Thyroid gland (tissue), 4 donors: ENCODE data around the gene MEP1B. TPM values are rescaled to one million over a fixed set of nuclear protein-coding genes. Genes with fewer than 3 reads are reported as not detected.

Experiments used
- DNase-seq, 2 donors: peaks; one replicate each; pipeline ENCODE4 v3.0.0-alpha.2; 2019
- H3K27ac ChIP-seq, 3 donors: fragments of 200-600 bp; sonication (generic); 1 replicate in 2 of 3; 2 replicates in 1 of 3; pipeline ENCODE4 v1.5.1; 2016 to 2019; ENCODE audit warnings: mild to moderate bottlenecking in 1 of 3, moderate library complexity in 1 of 3
- H3K27me3 ChIP-seq: fragments of 200-600 bp; sonication (generic); one replicate; pipeline ENCODE4 v1.5.1; 2019
- H3K36me3 ChIP-seq, 2 donors: fragments of 200-600 bp; sonication (generic); one replicate each; pipeline ENCODE4 v1.5.1; 2016 to 2019
- H3K4me1 ChIP-seq, 2 donors: fragments of 200-600 bp; sonication (generic); one replicate each; pipeline ENCODE4 v1.5.1; 2017 to 2019
- H3K4me3 ChIP-seq, 3 donors: fragments of 200-600 bp; sonication (generic); replicated peaks in 1 of 3; 1 replicate in 2 of 3; 2 replicates in 1 of 3; pipeline ENCODE4 v1.5.1; 2016; ENCODE audit warnings: mild to moderate bottlenecking in 1 of 3
- H3K9me3 ChIP-seq: fragments of 200-600 bp; sonication (generic); one replicate; pipeline ENCODE4 v1.5.1; 2017
- CTCF ChIP-seq, 6 experiments: fragments of 200-600 bp in 3 of 6; fragments of 450-650 bp in 3 of 6; sonication (generic) in 3 of 6; IDR thresholded peaks; one replicate each; pipeline ENCODE4 v1.5.1; 2016 to 2019; ENCODE audit warnings: antibody characterized with exemption in 6 of 6, mild to moderate bottlenecking in 2 of 6, inconsistent platforms in 1 of 6, moderate library complexity in 1 of 6
- POLR2A ChIP-seq, 2 donors: fragments of 450-650 bp; IDR thresholded peaks; one replicate each; pipeline ENCODE4 v1.6.1; 2017; ENCODE audit warnings: antibody characterized with exemption in 2 of 2, mild to moderate bottlenecking in 2 of 2, moderate library complexity in 1 of 2
- WGBS, 2 donors: methylation state at CpG; one replicate each; pipeline ENCODE4 v1.1.5; 2017; 5-methylcytosine and 5-hydroxymethylcytosine counted together
- intact Hi-C: fragments of 100-400 bp; cut with DNase I; formaldehyde crosslinking; loops from one replicate; pipeline ENCODE4 v1.15.1; 2023
- small RNA-seq: library from RNA; depleted of rRNA; stranded (forward); fragments of <200 nt; gene quantifications from one replicate; pipeline ENCODE3, GENCODE V24; 2016
- total RNA-seq, 4 donors: library from RNA; depleted of rRNA; stranded (reverse); fragments of >200 nt; gene quantifications; one replicate each; pipeline ENCODE4 v1.2.3, GENCODE V29; 2016

MEP1B gene
- total RNA-seq, 4 donors from 2014 or later = 0.38 TPM; not detected in 3

GRCh38 chr18:32262092-32262491, 72.3 kb downstream of the MEP1B start:
- Histone ChIP-seq H3K4me3 (no peak overlapping the region), H3K27me3 (no peaks in the 10 kb centered on the region), H3K27ac (no peak overlapping the region), H3K4me1 (no peaks in the 10 kb centered on the region), H3K9me3 (no peaks in the 10 kb centered on the region), H3K36me3 (no peaks in the 10 kb centered on the region)
- 84 to 89% methylated on average over 1 of the region's 1 CpG for WGBS, 2 donors
- no peak for TF ChIP-seq POLR2A (IDR thresholded peaks at IDR 0.05)
- intact Hi-C loops = loop anchor here (10.0 kb wide), 1 partner anchor 107 kb away; no protein-coding TSS in a partner anchor
- no peak for DNase-seq

- H3K27me3 ChIP-seq = no peaks in the 10 kb centered on the region
- peaks cover 6 to 10% of the 10 kb centered on the region in 2 donors for H3K36me3 ChIP-seq
- no peaks in the 10 kb centered on the region for H3K9me3 ChIP-seq
- no peak overlapping the region for H3K4me3 ChIP-seq
- H3K4me1 ChIP-seq = no peaks in the 10 kb centered on the region
- DNase-seq = no peak
- TF ChIP-seq CTCF (IDR thresholded peaks at IDR 0.05) (no peak), POLR2A (IDR thresholded peaks at IDR 0.05) (no peak)
- no peak overlapping the region for H3K27ac ChIP-seq
- intact Hi-C loops = loop anchor here (10.0 kb wide), 1 partner anchor 110 kb away; no protein-coding TSS in a partner anchor
- 61 to 73% methylated on average over 2 of the region's 2 CpGs for WGBS, 2 donors
Observed at GRCh38 chr18:32264401-32264800, 74.6 kb downstream of the MEP1B start.

GRCh38 chr18:32267463-32267862, 77.6 kb downstream of the MEP1B start:
- 96 to 97% methylated on average over 4 of the region's 4 CpGs for WGBS, 2 donors
- DNase-seq = no peak
- Histone ChIP-seq H3K4me3 (no peak overlapping the region), H3K9me3 (no peaks in the 10 kb centered on the region), H3K27me3 (no peaks in the 10 kb centered on the region), H3K4me1 (no peaks in the 10 kb centered on the region), H3K27ac (no peak overlapping the region), H3K36me3 (peaks cover 6 to 10% of the 10 kb centered on the region in 2 donors)
- TF ChIP-seq CTCF (IDR thresholded peaks at IDR 0.05) (no peak), POLR2A (IDR thresholded peaks at IDR 0.05) (no peak)
- intact Hi-C loops = loop anchor here (10.0 kb wide), 1 partner anchor 113 kb away; no protein-coding TSS in a partner anchor

Small RNA genes within 50 kb of the gene (small RNA-seq; reads per million reads assigned to genes)
- not detected for gene RF00019
- gene RNA5SP453 = 0.28 reads per million

Other genes starting within 250 kb of the MEP1B start
- gene TRAPPC8, start 246.9 kb upstream of the MEP1B start, total RNA-seq = 10 to 100 TPM; 45.9 to 96.8 (median 61.8) TPM
- 1 to 10 TPM; 1.3 to 6.7 (median 1.9) TPM for gene RNF125, start 171.2 kb upstream of the MEP1B start, total RNA-seq
- gene RNF138, start 98.2 kb upstream of the MEP1B start, total RNA-seq = 10 to 100 TPM; 10.7 to 62.7 (median 27.4) TPM